Ovary (tissue), 9 donors: ENCODE data around the gene TBL1XR1. TPM values are rescaled to one million over a fixed set of nuclear protein-coding genes. Genes with fewer than 3 reads are reported as not detected.
"Not testable (repeated sequence)": the region's sequence is repeated elsewhere in the genome, so short reads cannot be mapped to it uniquely, and the experiment has no call there.

Experiments used
- DNase-seq, 5 donors: peaks; one replicate each; pipeline ENCODE4 v3.0.0-alpha.2; 2019 to 2020
- H3K27ac ChIP-seq, 2 donors: fragments of 200-600 bp; one replicate each; pipeline versions ENCODE4 v1.5.1 to v1.8.0; 2019 to 2022
- H3K27me3 ChIP-seq: fragments of 200-600 bp; one replicate; pipeline ENCODE4 v1.8.0; 2022
- H3K36me3 ChIP-seq: fragments of 200-600 bp; sonication (generic); one replicate; pipeline ENCODE4 v1.5.1; 2019
- H3K4me1 ChIP-seq: one replicate; pipeline ENCODE4 v1.8.1; 2013; ENCODE audit warnings: mild to moderate bottlenecking, moderate library complexity; ENCODE audit not compliant: insufficient read depth
- H3K4me3 ChIP-seq: fragments of 200-600 bp; sonication (generic); one replicate; pipeline ENCODE4 v1.5.1; 2017
- H3K9me3 ChIP-seq, 2 donors: fragments of 200-600 bp in 1 of 2; sonication (generic) in 1 of 2; one replicate each; pipeline versions ENCODE4 v1.5.1 to v1.8.1; 2013 to 2019; ENCODE audit warnings: mild to moderate bottlenecking in 1 of 2, moderate library complexity in 1 of 2
- EP300 ChIP-seq: sonication (generic); formaldehyde crosslinking; IDR thresholded peaks from one replicate; pipeline ENCODE4 v1.6.1; 2017; ENCODE audit warnings: antibody characterized with exemption
- POLR2A ChIP-seq: fragments of 450-650 bp; IDR thresholded peaks from one replicate; pipeline ENCODE4 v1.6.1; 2017; ENCODE audit warnings: antibody characterized with exemption, mild to moderate bottlenecking, moderate library complexity
- WGBS, 3 donors: extraction: QIAGEN DNeasy Blood & Tissue Kit in 1 of 3; methylation state at CpG; one replicate each; pipeline versions ENCODE4 v1.1.5 to v1.1.7; 2013 to 2017; 5-methylcytosine and 5-hydroxymethylcytosine counted together
- intact Hi-C, 4 donors: fragments of 100-400 bp; cut with DNase I; formaldehyde crosslinking; loops; one replicate each; pipeline versions ENCODE4 v1.11.0 to v1.15.1; 2022 to 2023
- polyA plus RNA-seq, 2 donors: library from polyadenylated mRNA; stranded (reverse); fragments of 200-250 nt in 1 of 2; fragments of 350-450 nt in 1 of 2; fragmentation: Illumina TruSeq in 1 of 2; extraction: RNeasy Lipid Tissue Mini Kit (QIAGEN cat#74804) in 1 of 2; gene quantifications; one replicate each; pipeline ENCODE4 v1.2.3, GENCODE V29; 2013 to 2014
- total RNA-seq, 7 donors: library from RNA; depleted of rRNA in 2 of 7; stranded (reverse); fragments of >200 nt in 2 of 7; fragmentation: NEBNext Ultra II Directional in 3 of 7; extraction: Animal tissue kit (Norgen Biotek cat#: 25700) in 3 of 7; gene quantifications; one replicate each; pipeline versions ENCODE4 v1.1.0 to v1.2.4, GENCODE V29; 2016 to 2023
- TF ChIP-seq, protein P1 (sequence below), 3 donors: fragments of 450-650 bp in 2 of 3; fragments of 200-600 bp in 1 of 3; IDR thresholded peaks; one replicate each; pipeline versions ENCODE4 v1.5.1 to v1.8.0; 2016 to 2022; ENCODE audit warnings: antibody characterized with exemption in 3 of 3, mild to moderate bottlenecking in 1 of 3
- donor health status: DM: no; HTN: no; CAD: no; lungs with moderate emphysema.
- donor health status: DM: no; HTN: no; CAD: no.
- donor health status: Bipolar disorder and iron deficiency.
- donor health status: DM: yes; HTN: yes; CAD: no.
- donor health status: DM: no; HTN: no; CAD: no.
- donor health status: DM: yes; HTN: yes; CAD: no.

Gene TBL1XR1
- total and polyA plus RNA-seq, 9 donors, result 30.0 to 160 (median 114) TPM

DNA sequence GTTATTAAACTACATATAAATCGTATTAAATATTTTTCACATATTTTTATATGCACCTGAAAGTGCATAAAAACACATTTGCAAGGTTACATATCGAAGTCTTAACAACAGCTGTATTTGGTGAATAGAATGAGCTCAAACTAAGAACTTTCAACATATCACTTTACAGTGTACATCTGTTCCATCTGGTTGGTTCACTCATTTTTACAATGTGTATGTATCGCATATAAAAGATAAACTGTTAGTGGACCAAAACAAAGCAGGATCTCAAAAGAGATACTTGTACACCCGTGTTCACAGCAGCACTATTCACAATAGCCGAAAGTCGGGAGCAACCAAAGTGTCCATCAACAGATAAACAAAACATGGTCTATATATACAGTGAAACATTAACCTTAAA lies 55.8 kb downstream of the TBL1XR1 start:
- no peak overlapping the region for H3K4me3 ChIP-seq
- 75 to 84% (median 80%) methylated on average over 6 of the region's 6 CpGs for WGBS, 3 donors
- intact Hi-C loops, result no loop called here
- TF ChIP-seq EP300, result no peak
- TF ChIP-seq POLR2A, result no peak
- TF ChIP-seq, protein P1, sequence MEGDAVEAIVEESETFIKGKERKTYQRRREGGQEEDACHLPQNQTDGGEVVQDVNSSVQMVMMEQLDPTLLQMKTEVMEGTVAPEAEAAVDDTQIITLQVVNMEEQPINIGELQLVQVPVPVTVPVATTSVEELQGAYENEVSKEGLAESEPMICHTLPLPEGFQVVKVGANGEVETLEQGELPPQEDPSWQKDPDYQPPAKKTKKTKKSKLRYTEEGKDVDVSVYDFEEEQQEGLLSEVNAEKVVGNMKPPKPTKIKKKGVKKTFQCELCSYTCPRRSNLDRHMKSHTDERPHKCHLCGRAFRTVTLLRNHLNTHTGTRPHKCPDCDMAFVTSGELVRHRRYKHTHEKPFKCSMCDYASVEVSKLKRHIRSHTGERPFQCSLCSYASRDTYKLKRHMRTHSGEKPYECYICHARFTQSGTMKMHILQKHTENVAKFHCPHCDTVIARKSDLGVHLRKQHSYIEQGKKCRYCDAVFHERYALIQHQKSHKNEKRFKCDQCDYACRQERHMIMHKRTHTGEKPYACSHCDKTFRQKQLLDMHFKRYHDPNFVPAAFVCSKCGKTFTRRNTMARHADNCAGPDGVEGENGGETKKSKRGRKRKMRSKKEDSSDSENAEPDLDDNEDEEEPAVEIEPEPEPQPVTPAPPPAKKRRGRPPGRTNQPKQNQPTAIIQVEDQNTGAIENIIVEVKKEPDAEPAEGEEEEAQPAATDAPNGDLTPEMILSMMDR (IDR thresholded peaks at IDR 0.05), result no peak
- no peak overlapping the region for H3K27ac ChIP-seq
- no peak for DNase-seq
- H3K27me3 ChIP-seq, result no peaks in the 10 kb centered on the region
- no peaks in the 10 kb centered on the region for H3K9me3 ChIP-seq
- H3K4me1 ChIP-seq, result peaks cover 7% of the 10 kb centered on the region
- H3K36me3 ChIP-seq, result no peaks in the 10 kb centered on the region

DNA sequence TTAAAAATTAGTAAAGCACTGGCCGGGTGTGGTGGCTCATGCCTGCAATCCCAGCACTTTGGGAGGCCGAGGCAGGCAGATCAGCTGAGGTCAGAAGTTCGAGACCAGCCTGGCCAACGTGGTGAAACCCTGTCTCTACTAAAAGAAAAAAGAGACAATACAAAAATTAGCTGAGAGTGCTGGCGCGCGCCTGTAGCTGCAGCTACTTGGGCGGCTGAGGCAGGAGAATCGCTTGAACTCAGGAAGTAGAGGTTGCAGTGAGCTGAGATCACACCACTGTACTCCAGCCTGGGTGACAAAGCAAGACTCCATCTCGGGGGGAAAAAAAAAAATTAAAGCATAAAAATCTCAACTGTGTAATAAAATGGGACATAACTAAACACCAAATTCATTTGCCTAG lies 58.1 kb downstream of the TBL1XR1 start:
- H3K36me3 ChIP-seq, H3K4me1 ChIP-seq, DNase-seq, H3K27ac ChIP-seq, H3K27me3 ChIP-seq, H3K9me3 ChIP-seq, H3K4me3 ChIP-seq, intact Hi-C loops: not testable (repeated sequence)
- 91 to 93% (median 91%) methylated on average over 10 of the region's 10 CpGs for WGBS, 3 donors

DNA sequence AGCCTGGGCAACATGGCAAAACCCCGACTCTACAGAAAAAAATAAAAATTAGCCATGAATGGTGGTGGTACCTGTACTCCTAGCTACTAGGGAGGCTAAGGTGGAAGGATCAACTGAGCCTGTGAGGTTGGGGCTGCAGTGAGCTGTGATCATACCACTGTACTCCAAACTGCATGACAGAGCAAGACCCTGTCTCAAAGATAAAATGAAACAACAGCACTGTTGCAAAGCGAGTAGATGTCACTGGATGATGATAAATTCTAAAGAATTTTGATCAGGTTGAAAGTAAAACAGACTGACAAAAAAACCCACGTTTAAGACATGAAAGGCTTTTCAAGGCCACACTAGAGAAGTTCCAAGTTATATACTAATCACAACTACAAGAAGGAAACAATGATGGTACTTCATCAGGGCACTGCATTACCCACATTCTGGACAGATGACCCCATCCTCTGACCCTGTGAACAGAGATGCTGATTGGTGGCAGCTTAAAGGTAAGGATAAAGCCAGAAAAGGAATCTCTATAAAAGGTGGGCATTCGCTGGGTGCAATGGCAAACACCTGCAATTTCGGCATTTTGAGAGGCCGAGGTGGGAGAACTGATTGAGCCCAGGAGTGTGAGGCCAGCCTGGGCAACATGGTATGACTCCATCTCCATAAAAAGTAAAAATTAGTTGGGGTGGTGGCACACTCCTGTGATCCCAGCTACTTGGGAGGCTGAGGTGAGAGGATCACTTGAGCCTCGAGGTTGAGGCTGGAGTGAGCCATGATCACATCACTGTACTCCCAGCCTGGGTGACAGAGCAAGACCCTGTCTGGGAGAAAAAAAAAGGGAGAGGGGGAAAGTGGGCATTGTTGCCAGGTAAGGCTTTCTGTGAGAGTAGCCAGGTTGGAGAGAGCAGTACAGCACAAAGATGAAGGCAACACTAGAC lies 59.2 kb downstream of the TBL1XR1 start:
- TF ChIP-seq EP300, result no peak
- TF ChIP-seq, protein P1 (IDR thresholded peaks at IDR 0.05), result no peak
- no peak for TF ChIP-seq POLR2A
- WGBS, 3 donors, result 79 to 84% (median 81%) methylated on average over 7 of the region's 7 CpGs
- H3K4me3 ChIP-seq, result no peak overlapping the region
- no peak for DNase-seq
- intact Hi-C loops, result no loop called here
- no peaks in the 10 kb centered on the region for H3K36me3 ChIP-seq
- no peaks in the 10 kb centered on the region for H3K27me3 ChIP-seq
- no peak overlapping the region for H3K27ac ChIP-seq
- H3K4me1 ChIP-seq, result peaks cover 4% of the 10 kb centered on the region
- no peaks in the 10 kb centered on the region for H3K9me3 ChIP-seq

DNA sequence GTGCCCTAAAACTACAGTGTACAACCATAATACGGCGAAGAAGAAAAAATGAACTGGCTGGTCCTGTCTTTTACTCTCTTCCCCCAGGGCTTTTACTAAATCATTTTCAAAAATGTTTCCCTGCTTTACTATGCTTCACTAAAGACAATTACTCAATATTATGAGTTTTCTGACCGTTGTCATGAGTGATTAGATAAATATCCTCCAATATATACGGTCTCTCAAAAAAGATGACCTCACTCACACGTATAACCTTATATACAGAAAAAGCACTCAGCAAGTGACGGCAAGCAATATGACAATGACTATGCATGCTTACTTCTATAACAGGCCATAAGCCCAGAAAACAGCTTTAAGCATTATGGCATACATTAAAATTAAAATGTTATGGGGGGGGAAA lies 60.5 kb downstream of the TBL1XR1 start:
- no peak for DNase-seq
- Histone ChIP-seq H3K9me3 (no peaks in the 10 kb centered on the region), H3K36me3 (no peaks in the 10 kb centered on the region), H3K4me3 (no peak overlapping the region), H3K4me1 (peaks cover 11% of the 10 kb centered on the region), H3K27me3 (no peaks in the 10 kb centered on the region), H3K27ac (no peak overlapping the region)
- WGBS, 3 donors, result 84 to 91% (median 85%) methylated on average over 6 of the region's 6 CpGs
- TF ChIP-seq POLR2A (no peak), EP300 (no peak)
- TF ChIP-seq, protein P1 (IDR thresholded peaks at IDR 0.05), result no peak
- intact Hi-C loops, result no loop called here

DNA sequence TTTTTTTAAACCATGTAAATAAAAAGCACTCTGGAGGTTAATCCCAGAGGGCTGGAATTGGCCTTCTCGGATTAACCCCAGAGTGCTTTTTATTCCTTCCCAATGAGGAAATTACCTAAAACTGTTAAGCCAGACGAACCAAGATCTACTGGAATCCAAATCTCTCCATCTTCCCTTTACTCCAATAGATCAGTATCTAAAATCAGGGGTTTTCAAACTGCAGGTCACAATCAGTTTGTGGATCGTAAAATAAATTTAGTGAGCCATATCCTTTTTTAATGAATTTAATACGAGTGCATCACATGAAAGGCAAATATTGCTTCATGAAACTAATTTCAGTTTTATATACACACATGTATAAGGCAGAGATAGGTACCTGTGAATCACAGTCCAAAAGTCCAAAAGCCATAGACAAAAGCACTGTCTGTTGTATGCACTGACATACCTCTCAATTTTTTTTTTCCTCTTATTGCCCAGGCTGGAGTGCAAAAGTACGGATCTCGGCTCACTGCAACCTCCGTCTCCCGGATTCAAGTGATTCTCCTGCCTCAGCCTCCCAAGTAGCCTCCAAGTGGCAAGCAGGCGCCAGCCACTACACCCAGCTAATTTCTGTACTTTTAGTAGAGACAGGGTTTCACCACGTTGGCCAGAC lies 61.3 kb downstream of the TBL1XR1 start:
- WGBS, 3 donors, result 83 to 90% (median 84%) methylated on average over 10 of the region's 10 CpGs
- Histone ChIP-seq H3K27me3 (no peaks in the 10 kb centered on the region), H3K4me3 (no peak overlapping the region), H3K27ac (no peak overlapping the region), H3K36me3 (no peaks in the 10 kb centered on the region), H3K4me1 (peaks cover 11% of the 10 kb centered on the region), H3K9me3 (no peaks in the 10 kb centered on the region)
- intact Hi-C loops, result no loop called here
- TF ChIP-seq, protein P1 (IDR thresholded peaks at IDR 0.05), result no peak
- TF ChIP-seq POLR2A (no peak), EP300 (no peak)
- DNase-seq, result no peak
